Vagina (tissue), 2 donors: ENCODE measurements around the gene AXIN1. TPM values are rescaled to one million over a fixed set of nuclear protein-coding genes. Genes with fewer than 3 reads are reported as not detected.

ENCODE experiments used
- DNase-seq, 2 donors: peaks; one replicate each; pipeline ENCODE4 v3.0.0-alpha.2; 2017; ENCODE audit errors: extremely low spot score in 2 of 2
- H3K27ac ChIP-seq: fragments of 200-600 bp; sonication (generic); one replicate; pipeline ENCODE4 v1.5.1; 2019
- H3K27me3 ChIP-seq: fragments of 200-600 bp; sonication (generic); one replicate; pipeline ENCODE4 v1.5.1; 2019
- H3K36me3 ChIP-seq, 2 donors: fragments of 200-600 bp; sonication (generic); one replicate each; pipeline ENCODE4 v1.5.1; 2017 to 2019
- H3K4me1 ChIP-seq: fragments of 200-600 bp; sonication (generic); one replicate; pipeline ENCODE4 v1.5.1; 2019
- H3K4me3 ChIP-seq, 2 donors: fragments of 200-600 bp; sonication (generic); 1 replicate in 1 of 2; 2 replicates in 1 of 2; pipeline ENCODE4 v1.5.1; 2016 to 2019
- H3K9me3 ChIP-seq: fragments of 200-600 bp; sonication (generic); one replicate; pipeline ENCODE4 v1.5.1; 2019
- POLR2A ChIP-seq, 2 donors: fragments of 450-650 bp; IDR thresholded peaks; one replicate each; pipeline ENCODE4 v1.6.1; 2017; ENCODE audit warnings: antibody characterized with exemption in 2 of 2, mild to moderate bottlenecking in 2 of 2, moderate library complexity in 2 of 2
- POLR2AphosphoS5 ChIP-seq, 2 donors: sonication (generic); formaldehyde crosslinking; IDR thresholded peaks; one replicate each; pipeline ENCODE4 v1.9.0; 2017; ENCODE audit warnings: antibody characterized with exemption in 2 of 2, mild to moderate bottlenecking in 2 of 2, low read depth in 1 of 2; ENCODE audit not compliant: insufficient read depth in 1 of 2
- intact Hi-C: fragments of 100-400 bp; cut with DNase I; formaldehyde crosslinking; loops from one replicate; pipeline ENCODE4 v1.15.1; 2023
- total RNA-seq: library from RNA; depleted of rRNA; stranded (reverse); fragments of >200 nt; gene quantifications from one replicate; pipeline ENCODE4 v1.2.3, GENCODE V29; 2016
- TF ChIP-seq, protein P1 (sequence below), 3 experiments: fragments of 450-650 bp in 2 of 3; fragments of 200-600 bp in 1 of 3; sonication (generic) in 1 of 3; IDR thresholded peaks; one replicate each; pipeline ENCODE4 v1.5.1; 2017 to 2019; ENCODE audit warnings: antibody characterized with exemption in 3 of 3, mild to moderate bottlenecking in 2 of 3, moderate library complexity in 2 of 3

Gene AXIN1
- total RNA-seq, 1 donor from 2014 or later, result 16.9 TPM

DNA sequence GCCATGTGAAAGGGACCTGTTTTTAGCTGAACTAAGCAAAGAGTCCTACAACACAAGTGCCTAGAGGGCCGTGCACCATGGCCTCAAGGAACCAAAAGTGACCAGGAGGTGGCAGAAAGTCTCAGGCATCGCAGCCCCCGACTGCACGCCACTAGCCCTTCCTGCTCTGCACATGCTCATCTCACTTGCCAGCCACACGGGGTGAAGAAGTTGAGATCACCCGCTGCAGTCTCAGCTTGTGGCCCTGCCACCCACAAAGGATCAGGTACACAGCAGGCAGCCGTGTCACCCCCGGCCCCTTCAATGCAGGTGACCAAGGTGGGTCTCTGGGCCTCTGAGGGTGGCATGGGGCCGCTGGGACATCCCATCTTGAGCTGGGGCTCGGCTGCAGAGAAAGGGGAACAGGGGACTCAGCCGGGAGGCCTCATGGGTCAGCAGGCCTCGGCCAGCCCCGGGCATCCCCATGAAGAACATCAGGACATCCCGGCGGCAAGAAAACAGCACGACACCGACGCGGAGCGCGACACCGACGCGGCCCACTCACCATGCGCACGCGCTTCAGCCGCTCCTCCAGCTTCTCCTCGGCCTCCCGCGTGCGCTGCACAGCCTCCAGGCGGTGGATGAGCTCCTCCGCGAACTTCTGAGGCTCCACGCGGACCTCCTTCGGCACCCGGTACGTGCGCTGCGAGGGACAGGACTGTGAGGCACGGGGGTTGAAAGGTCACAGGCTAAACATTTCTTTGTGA is 48.6 kb downstream of the AXIN1 start:
- no peak overlapping the region for H3K4me3 ChIP-seq
- H3K36me3 ChIP-seq, result peaks cover 0 to 10% of the 10 kb centered on the region in 2 donors
- H3K4me1 ChIP-seq, result peaks cover 9% of the 10 kb centered on the region
- no peak for DNase-seq
- TF ChIP-seq POLR2A (IDR thresholded peaks at IDR 0.05) (no peak), POLR2AphosphoS5 (IDR thresholded peaks at IDR 0.05; ENCODE audit: insufficient read depth in 1 of 2, low read depth in 1 of 2) (no peak)
- TF ChIP-seq, protein P1, sequence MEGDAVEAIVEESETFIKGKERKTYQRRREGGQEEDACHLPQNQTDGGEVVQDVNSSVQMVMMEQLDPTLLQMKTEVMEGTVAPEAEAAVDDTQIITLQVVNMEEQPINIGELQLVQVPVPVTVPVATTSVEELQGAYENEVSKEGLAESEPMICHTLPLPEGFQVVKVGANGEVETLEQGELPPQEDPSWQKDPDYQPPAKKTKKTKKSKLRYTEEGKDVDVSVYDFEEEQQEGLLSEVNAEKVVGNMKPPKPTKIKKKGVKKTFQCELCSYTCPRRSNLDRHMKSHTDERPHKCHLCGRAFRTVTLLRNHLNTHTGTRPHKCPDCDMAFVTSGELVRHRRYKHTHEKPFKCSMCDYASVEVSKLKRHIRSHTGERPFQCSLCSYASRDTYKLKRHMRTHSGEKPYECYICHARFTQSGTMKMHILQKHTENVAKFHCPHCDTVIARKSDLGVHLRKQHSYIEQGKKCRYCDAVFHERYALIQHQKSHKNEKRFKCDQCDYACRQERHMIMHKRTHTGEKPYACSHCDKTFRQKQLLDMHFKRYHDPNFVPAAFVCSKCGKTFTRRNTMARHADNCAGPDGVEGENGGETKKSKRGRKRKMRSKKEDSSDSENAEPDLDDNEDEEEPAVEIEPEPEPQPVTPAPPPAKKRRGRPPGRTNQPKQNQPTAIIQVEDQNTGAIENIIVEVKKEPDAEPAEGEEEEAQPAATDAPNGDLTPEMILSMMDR (IDR thresholded peaks at IDR 0.05), result no peak
- no peaks in the 10 kb centered on the region for H3K9me3 ChIP-seq
- intact Hi-C loops, result no loop called here
- H3K27ac ChIP-seq, result no peak overlapping the region
- H3K27me3 ChIP-seq, result no peaks in the 10 kb centered on the region

DNA sequence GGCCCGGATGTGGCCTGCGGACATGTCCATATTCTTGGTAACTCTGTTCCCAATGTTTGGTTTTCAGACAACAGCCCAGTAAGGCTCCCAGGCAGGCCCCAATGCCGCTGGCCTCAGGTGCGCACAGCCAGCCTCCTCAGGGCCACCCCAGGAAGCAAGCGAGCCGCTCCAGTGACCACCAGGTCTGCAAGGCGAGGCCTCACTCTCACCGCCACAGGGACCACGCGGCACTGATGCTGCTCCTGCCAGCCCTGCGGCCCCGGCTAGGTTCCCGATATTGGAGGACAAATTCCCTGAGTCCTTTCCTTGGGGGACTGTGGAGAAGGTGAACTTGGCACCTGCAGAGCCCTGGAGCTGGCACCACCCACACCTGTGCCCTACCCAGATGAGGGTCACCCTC is 50.6 kb downstream of the AXIN1 start:
- Histone ChIP-seq H3K9me3 (no peaks in the 10 kb centered on the region), H3K36me3 (peaks cover 0 to 22% of the 10 kb centered on the region in 2 donors), H3K4me3 (no peak overlapping the region), H3K4me1 (peaks cover 4% of the 10 kb centered on the region), H3K27ac (no peak overlapping the region), H3K27me3 (no peaks in the 10 kb centered on the region)
- TF ChIP-seq POLR2AphosphoS5 (IDR thresholded peaks at IDR 0.05; ENCODE audit: insufficient read depth in 1 of 2, low read depth in 1 of 2) (no peak), POLR2A (IDR thresholded peaks at IDR 0.05) (no peak)
- TF ChIP-seq, protein P1 (IDR thresholded peaks at IDR 0.05), result no peak
- intact Hi-C loops, result no loop called here
- DNase-seq, result no peak

DNA sequence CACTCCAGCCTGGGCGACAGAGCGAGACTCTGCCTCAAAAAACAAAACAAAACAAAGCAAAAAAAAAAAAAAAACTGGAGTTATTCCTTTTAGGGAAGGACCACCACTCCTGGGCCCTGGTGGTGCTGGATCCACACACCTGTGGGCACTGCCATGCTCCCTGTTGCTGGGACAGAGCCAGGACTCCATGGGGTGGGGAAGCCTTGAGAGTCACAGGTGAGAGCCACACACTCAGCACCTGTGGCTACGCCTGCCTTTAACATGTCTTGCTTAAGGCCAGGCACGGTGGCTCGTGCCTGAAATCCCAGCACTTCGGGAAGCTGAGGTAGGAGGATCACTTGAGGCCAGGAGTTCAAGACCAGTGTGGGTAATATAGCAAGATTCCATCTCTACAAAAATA is 51.3 kb downstream of the AXIN1 start:
- TF ChIP-seq POLR2A (IDR thresholded peaks at IDR 0.05) (no peak), POLR2AphosphoS5 (IDR thresholded peaks at IDR 0.05; ENCODE audit: insufficient read depth in 1 of 2, low read depth in 1 of 2) (no peak)
- TF ChIP-seq, protein P1 (IDR thresholded peaks at IDR 0.05), result no peak
- H3K4me1 ChIP-seq, result no peaks in the 10 kb centered on the region
- no peak for DNase-seq
- H3K27me3 ChIP-seq, result no peaks in the 10 kb centered on the region
- peaks cover 0 to 29% of the 10 kb centered on the region in 2 donors for H3K36me3 ChIP-seq
- H3K9me3 ChIP-seq, result no peaks in the 10 kb centered on the region
- no peak overlapping the region for H3K4me3 ChIP-seq
- no peak overlapping the region for H3K27ac ChIP-seq
- intact Hi-C loops, result no loop called here

- Histone ChIP-seq H3K9me3 (no peaks in the 10 kb centered on the region), H3K36me3 (peaks cover 0 to 39% of the 10 kb centered on the region in 2 donors), H3K4me3 (no peak overlapping the region), H3K4me1 (no peaks in the 10 kb centered on the region), H3K27me3 (no peaks in the 10 kb centered on the region), H3K27ac (no peak overlapping the region)
- intact Hi-C loops, result no loop called here
- no peak for DNase-seq
- TF ChIP-seq POLR2AphosphoS5 (IDR thresholded peaks at IDR 0.05; ENCODE audit: insufficient read depth in 1 of 2, low read depth in 1 of 2) (no peak), POLR2A (IDR thresholded peaks at IDR 0.05) (no peak)
- TF ChIP-seq, protein P1 (IDR thresholded peaks at IDR 0.05), result no peak
Measured at GRCh38 chr16:297832-298231, 54.7 kb downstream of the AXIN1 start.

DNA sequence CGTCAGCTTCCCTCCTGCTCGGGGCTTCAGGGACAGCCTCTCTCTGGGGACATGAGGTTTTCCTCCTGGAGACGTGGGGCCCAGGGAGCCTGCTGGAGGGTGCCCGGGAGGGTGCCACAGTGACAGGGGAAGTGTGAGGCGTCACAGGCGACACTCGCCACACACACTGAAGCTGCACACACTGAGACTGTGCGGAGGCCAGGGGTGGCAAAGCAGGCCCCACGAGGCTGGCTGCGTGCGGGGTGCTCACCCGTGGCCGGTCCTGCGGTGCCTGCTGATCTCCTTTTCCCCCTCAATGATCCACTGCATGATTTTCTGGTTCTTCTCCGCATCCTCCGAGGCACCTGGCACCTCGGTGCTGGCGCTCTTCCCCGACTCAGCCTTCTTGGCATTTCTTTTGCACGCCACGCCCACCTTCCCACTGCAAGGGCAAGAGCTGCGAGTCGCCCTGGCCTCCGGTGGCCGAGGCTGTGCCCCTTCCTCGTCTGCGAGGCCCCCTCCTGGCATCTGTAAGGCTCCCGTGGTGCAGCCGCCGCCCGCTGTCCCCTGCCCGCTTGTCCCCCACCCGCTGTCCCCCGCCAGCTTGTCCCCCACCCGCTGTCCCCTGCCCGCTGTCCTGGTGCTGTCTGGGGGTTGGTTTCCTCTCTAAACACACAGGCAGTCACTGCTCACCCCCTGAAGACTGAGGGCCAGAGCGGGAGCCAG is 55.6 kb downstream of the AXIN1 start:
- Histone ChIP-seq H3K4me1 (no peaks in the 10 kb centered on the region), H3K9me3 (no peaks in the 10 kb centered on the region), H3K27ac (no peak overlapping the region), H3K36me3 (peaks cover 0 to 48% of the 10 kb centered on the region in 2 donors), H3K4me3 (no peak overlapping the region), H3K27me3 (no peaks in the 10 kb centered on the region)
- intact Hi-C loops, result no loop called here
- DNase-seq, result no peak
- TF ChIP-seq POLR2A (IDR thresholded peaks at IDR 0.05) (no peak), POLR2AphosphoS5 (IDR thresholded peaks at IDR 0.05; ENCODE audit: insufficient read depth in 1 of 2, low read depth in 1 of 2) (no peak)
- TF ChIP-seq, protein P1 (IDR thresholded peaks at IDR 0.05), result no peak
